Stimulated activated CD4-positive, alpha-beta T cell treated with anti-CD3 and anti-CD28 coated beads, Interleukin-2, amount 100 ng/mL, for 24 hours (primary cell): ENCODE results near the gene OR13C3.
"Not testable (repeated sequence)": the region's sequence is repeated elsewhere in the genome, so short reads cannot be mapped to it uniquely, and the experiment has no call there.

Source experiments
- DNase-seq, 2 donors: peaks; one replicate each; pipeline ENCODE4 v3.0.0-alpha.2; 2020

OR13C3 gene

DNA sequence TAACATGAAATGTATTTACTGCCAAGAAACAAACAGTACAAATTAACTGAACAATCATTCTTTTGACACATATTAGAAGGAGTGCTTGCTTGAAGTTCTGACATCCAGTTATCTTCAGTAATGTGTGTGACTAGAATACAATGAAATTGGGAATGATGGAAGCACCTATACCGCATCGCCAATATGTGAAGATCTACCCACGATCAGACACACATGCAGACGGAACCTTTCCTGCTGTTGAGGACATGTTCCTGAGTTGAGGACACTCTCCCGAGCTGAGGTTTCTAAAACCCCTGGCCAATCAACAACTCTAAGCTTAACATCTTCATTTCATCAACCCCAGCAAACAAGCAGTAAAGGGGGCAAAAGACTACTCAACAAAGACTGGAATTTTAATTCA lies at the start of gene OR13C3:
Gene OR13C3 (minus strand): TSS at position 101 of the 400 bp plus-strand sequence. CDS start 133 bp downstream, outside the sequence.
- no peak for DNase-seq

DNA sequence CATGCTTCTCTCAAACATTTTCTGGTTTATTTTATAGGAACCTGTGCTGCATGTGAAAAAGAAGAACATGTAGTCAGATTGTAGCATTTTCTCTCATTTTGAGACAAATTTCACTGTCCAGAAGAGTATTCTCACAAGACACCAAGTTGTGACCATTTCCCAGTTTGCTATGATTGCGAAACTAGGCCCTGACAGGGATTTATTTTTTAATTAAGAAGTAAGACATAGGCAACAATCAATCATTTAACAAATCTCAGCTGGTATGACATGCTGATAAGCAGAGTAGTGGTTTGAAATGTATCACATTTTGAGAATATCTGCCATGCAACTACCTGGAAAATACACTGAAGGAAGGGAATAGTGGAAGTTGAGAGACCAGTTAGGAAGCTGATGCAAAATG lies 43.9 kb upstream of the OR13C3 start:
- DNase-seq = no peak

GRCh38 chr9:104577263-104577662 lies 40.6 kb upstream of the OR13C3 start:
- DNase-seq = no peak

DNA sequence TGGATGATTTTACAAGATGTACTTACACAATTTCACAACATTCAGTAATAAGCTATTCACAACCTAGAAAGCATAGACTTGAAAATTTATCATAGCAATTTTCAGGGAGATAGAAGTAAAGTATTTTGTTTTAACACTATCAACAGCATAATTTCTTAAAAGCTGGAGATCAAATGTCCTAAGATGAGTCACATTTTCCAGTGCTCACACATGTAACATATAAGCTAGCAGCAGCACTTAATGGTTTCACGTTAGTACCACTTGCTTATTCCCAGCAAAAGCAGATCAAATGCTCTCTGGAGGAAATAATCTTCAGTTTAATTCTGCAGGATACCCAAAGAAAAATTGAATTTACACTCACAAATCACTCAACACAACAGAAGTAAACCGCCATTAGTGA lies 38.8 kb upstream of the OR13C3 start:
- DNase-seq = no peak

DNA sequence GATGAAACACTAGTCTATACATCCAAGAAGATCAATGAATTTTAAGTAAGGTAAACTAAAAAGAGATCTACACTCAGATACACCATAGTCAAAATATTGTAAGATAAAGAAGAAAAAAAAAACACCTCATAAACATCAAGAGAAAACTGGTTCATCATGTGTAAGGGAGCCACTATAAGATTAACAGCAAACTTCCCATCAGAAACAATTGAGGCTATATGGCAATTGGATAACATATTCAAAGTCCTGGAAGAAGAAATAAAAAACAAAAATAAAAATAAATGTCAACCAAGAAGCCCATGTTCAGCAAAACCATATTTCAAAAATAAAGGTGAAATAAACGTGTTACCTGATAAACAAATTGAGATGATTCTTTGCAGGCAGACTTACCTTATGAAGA lies 36.0 kb upstream of the OR13C3 start:
- DNase-seq = no peak

- DNase-seq = no peak
Measured at GRCh38 chr9:104568868-104569267, 32.2 kb upstream of the OR13C3 start, which contains the start of gene OR13C8. Gene OR13C8 (plus strand): TSS chr9:104569168. CDS start chr9:104569168, 0 bp downstream.

GRCh38 chr9:104564358-104564757 lies 27.7 kb upstream of the OR13C3 start:
- no peak for DNase-seq

DNA sequence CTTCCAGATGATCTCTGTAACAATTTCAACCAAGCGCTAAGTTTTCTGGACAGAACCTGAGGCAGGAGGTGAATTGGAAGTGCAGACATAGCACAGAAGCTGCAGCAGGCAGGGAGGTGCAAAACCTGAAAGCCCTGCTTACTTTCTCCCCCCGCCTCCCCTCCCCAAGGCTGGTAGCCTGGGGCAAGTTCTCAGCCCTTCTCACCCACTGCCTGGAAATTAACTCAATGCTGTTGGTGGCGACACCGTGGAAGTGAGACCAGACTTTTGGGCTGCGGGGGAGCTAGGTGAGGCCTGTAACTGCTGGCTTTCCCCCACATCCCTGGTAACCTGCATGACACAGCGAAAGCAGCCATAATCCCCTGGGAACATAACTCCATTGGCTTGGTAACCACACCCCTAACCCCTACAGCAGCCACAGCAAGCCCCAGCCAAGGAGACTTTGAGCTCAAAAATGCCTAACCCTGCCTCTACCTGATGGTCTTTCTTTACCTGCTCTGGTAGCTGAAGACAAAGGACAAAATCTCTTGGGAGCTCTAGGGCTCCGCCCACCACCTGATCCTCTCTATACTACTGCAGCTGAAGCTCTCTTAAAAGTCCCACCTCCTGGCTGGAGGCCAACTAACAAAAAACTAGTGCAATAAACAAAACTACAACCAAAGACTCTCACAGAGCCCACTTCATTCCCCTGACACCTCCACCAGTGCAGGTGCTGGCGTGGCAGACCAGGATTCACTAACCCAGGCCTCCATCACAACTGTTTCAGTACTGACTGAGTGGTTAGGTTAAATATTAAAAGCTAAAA lies 20.4 kb upstream of the OR13C3 start:
- DNase-seq = no peak

- no peak for DNase-seq
Measured at GRCh38 chr9:104555521-104555920, 18.9 kb upstream of the OR13C3 start.

GRCh38 chr9:104553261-104553660 lies 16.6 kb upstream of the OR13C3 start:
- no peak for DNase-seq

DNA sequence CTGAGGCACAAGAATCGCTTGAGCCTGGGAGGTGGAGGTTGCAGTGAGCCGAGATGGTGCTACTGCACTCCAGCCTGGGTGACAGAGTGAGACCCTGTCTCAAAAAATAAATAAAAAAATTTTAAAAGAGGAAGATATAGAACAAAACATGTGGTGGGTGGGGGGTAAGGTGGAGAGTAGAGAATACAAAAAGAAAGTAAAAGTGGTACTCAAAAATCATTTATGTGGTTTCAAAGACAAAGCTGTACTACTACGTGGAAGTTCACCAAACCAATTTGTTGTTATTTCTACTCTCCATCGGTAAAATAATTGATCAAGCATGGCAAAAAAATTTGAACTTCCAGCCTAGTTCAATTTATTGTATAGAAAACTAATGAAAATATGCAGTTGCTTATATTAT lies 8.0 kb upstream of the OR13C3 start:
- no peak for DNase-seq

DNA sequence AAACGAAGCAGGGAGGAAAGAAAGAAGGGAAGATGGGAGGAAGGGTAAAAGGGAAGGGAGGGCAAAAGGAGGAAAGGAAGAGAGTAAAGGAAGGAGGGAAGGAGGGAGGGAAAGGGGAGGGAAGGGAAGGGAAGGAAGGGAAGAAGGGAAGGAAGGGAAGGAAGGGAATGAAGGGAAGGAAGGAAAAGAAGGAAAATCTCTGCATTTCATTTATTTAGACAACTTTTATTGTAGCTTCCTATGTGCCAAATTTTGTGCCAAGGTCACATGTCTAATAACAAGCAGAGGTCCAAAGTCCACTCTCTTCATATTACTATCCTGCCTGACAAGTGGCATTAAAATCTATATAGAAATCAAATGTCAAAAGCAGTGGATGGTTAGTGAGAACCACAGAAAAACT lies 2.6 kb upstream of the OR13C3 start:
- DNase-seq = no peak

- no peak for DNase-seq
Measured at GRCh38 chr9:104527109-104527508, 9.5 kb downstream of the OR13C3 start, which contains the start of gene OR13C4. Gene OR13C4 (minus strand): TSS chr9:104527209. CDS start chr9:104527209, 0 bp downstream.

DNA sequence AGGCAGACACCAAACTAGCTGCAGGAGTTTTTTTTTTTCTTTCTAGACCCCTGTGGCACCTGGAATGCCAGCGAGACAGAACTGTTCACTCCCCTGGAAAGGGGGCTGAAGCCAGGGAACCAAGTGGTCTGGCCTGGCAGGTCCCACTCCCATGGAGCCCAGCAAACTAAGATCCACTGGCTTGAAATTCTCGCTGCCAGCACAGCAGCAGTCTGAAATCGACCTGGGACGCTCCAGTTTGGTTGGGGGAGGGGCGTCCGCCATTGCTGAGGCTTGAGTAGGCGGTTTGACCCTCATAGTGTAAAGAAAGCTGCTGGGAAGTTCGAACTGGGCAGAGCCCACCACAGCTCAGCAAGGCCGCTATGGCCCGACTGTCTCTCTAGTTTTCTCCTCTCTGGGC lies 16.4 kb downstream of the OR13C3 start:
- not testable (repeated sequence) for DNase-seq

GRCh38 chr9:104514901-104515300 lies 21.8 kb downstream of the OR13C3 start:
- no peak for DNase-seq

GRCh38 chr9:104506565-104506964 lies 30.1 kb downstream of the OR13C3 start:
- DNase-seq = no peak

GRCh38 chr9:104503963-104504362 lies 32.7 kb downstream of the OR13C3 start, which contains the start of gene OR13F1:
Gene OR13F1 (plus strand): TSS chr9:104504263. CDS start chr9:104504263, 0 bp downstream.
- DNase-seq = no peak

GRCh38 chr9:104503440-104503839 lies 33.2 kb downstream of the OR13C3 start:
- DNase-seq = no peak

DNA sequence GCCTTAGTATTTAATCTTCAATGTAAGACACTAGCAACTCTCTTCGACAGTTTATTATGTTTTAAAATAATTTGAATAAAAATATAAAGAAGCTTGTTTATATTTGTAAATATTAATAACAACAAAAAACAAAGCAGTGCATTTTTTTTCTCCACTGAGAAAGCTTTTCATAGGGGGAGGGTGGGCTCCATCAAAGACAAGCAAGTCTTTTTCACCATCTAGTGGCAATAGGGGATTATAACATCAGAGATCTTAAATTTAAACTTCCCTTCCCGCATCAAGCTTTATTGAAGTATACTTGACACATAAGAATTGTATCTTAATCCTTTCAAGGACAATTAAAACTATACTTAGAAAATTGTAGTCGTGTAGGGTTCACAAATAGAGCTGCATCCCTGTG lies 41.8 kb downstream of the OR13C3 start:
- DNase-seq = no peak
